ENCODE data around the gene TNFRSF1A.

Gene TNFRSF1A

GRCh38 chr12:6367969-6368892 is 26.4 kb upstream of the TNFRSF1A start:
- H3K27ac ChIP-seq: no peak overlapping the region
- no peaks in the 10 kb centered on the region for H4K20me1 ChIP-seq
- H3K4me2 ChIP-seq: peak overlapping the region; percentile 36
- H3K27me3 ChIP-seq: peaks cover 8% of the 10 kb centered on the region; the same call in 1 of the 2 replicates
- no peak overlapping the region for H3K4me3 ChIP-seq
- H3K4me1 ChIP-seq: peaks cover 68% of the 10 kb centered on the region
- no peaks in the 10 kb centered on the region for H3K9me3 ChIP-seq
- H3K36me3 ChIP-seq: no peaks in the 10 kb centered on the region
- no peak overlapping the region for H3K9ac ChIP-seq
- no peak for TF ChIP-seq Cebpa-rat (IDR thresholded peaks at IDR 0.05)

- Histone ChIP-seq H3K4me2 (peak overlapping the region; percentile 36), H3K9ac (no peak overlapping the region), H4K20me1 (no peaks in the 10 kb centered on the region), H3K4me3 (no peak overlapping the region), H3K36me3 (no peaks in the 10 kb centered on the region), H3K4me1 (peaks cover 64% of the 10 kb centered on the region), H3K27me3 (peaks cover 8% of the 10 kb centered on the region; the same call in 1 of the 2 replicates), H3K9me3 (no peaks in the 10 kb centered on the region), H3K27ac (no peak overlapping the region)
- no peak for TF ChIP-seq Cebpa-rat (IDR thresholded peaks at IDR 0.05)
Observed at GRCh38 chr12:6367065-6367968, 25.4 kb upstream of the TNFRSF1A start.

GRCh38 chr12:6364044-6364374 is 22.1 kb upstream of the TNFRSF1A start:
- H4K20me1 ChIP-seq: no peaks in the 10 kb centered on the region
- peak overlapping the region; percentile 63 for H3K9ac ChIP-seq
- H3K4me1 ChIP-seq: peaks cover 52% of the 10 kb centered on the region
- H3K4me3 ChIP-seq: peak overlapping the region; percentile 65
- H3K36me3 ChIP-seq: no peaks in the 10 kb centered on the region
- peak overlapping the region; percentile 85 for H3K4me2 ChIP-seq
- H3K9me3 ChIP-seq: no peaks in the 10 kb centered on the region
- no peak overlapping the region for H3K27ac ChIP-seq
- H3K27me3 ChIP-seq: peaks cover 8% of the 10 kb centered on the region; the same call in 1 of the 2 replicates
- no peak for TF ChIP-seq Cebpa-rat (IDR thresholded peaks at IDR 0.05)

GRCh38 chr12:6363330-6364043 is 21.6 kb upstream of the TNFRSF1A start:
- H3K4me2 ChIP-seq: peak overlapping the region; percentile 85
- H3K9ac ChIP-seq: peak overlapping the region; percentile 63
- no peak for TF ChIP-seq Cebpa-rat (IDR thresholded peaks at IDR 0.05)
- no peaks in the 10 kb centered on the region for H4K20me1 ChIP-seq
- H3K27me3 ChIP-seq: peaks cover 8% of the 10 kb centered on the region; the same call in 1 of the 2 replicates
- H3K27ac ChIP-seq: peak overlapping the region; percentile 52; the same call in 1 of the 2 replicates
- H3K9me3 ChIP-seq: no peaks in the 10 kb centered on the region
- H3K4me1 ChIP-seq: peaks cover 47% of the 10 kb centered on the region
- H3K36me3 ChIP-seq: no peaks in the 10 kb centered on the region
- peak overlapping the region; percentile 65 for H3K4me3 ChIP-seq

- Histone ChIP-seq H4K20me1 (no peaks in the 10 kb centered on the region), H3K27ac (no peak overlapping the region), H3K4me1 (peaks cover 41% of the 10 kb centered on the region), H3K4me2 (peak overlapping the region; percentile 85), H3K4me3 (peak overlapping the region; percentile 65), H3K36me3 (no peaks in the 10 kb centered on the region), H3K9ac (peak overlapping the region; percentile 63; the same call in 1 of the 2 replicates), H3K27me3 (peaks cover 8% of the 10 kb centered on the region; the same call in 1 of the 2 replicates), H3K9me3 (no peaks in the 10 kb centered on the region)
- TF ChIP-seq Cebpa-rat (IDR thresholded peaks at IDR 0.05): no peak
Observed at GRCh38 chr12:6363010-6363329, 21.1 kb upstream of the TNFRSF1A start.

GRCh38 chr12:6362403-6362802 is 20.5 kb upstream of the TNFRSF1A start:
- H3K27ac ChIP-seq: no peak overlapping the region; the same call in 1 of the 2 replicates
- H3K4me2 ChIP-seq: no peak overlapping the region; the same call in 1 of the 2 replicates
- no peaks in the 10 kb centered on the region for H3K36me3 ChIP-seq
- peaks cover 8% of the 10 kb centered on the region; the same call in 1 of the 2 replicates for H3K27me3 ChIP-seq
- no peaks in the 10 kb centered on the region for H4K20me1 ChIP-seq
- H3K9ac ChIP-seq: no peak overlapping the region
- peaks cover 40% of the 10 kb centered on the region for H3K4me1 ChIP-seq
- no peak overlapping the region for H3K4me3 ChIP-seq
- TF ChIP-seq Cebpa-rat (IDR thresholded peaks at IDR 0.05): no peak
- H3K9me3 ChIP-seq: no peaks in the 10 kb centered on the region

DNA sequence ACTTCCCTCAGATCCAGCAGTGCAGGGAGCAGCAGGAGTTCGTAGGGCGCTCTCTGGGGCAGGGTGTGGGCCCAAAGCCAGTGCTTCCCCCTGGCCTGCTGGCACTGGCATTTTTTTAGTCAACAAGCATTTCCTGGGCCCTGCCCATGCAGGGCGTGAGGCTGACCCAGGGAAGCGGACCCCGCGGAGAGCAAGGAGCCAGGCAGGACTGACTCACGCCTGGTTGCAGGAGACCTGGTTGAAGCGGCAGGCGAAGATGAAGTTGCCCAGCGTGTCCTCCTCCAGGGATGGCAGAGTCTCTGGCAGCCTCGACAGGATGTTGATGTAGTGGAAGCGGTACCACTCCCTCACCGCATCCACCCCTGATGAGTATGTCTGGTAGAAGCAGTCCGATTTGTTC is 20.0 kb upstream of the TNFRSF1A start:
- H4K20me1 ChIP-seq: no peaks in the 10 kb centered on the region
- peaks cover 40% of the 10 kb centered on the region for H3K4me1 ChIP-seq
- no peak overlapping the region for H3K9ac ChIP-seq
- no peaks in the 10 kb centered on the region for H3K9me3 ChIP-seq
- no peak for TF ChIP-seq Cebpa-rat (IDR thresholded peaks at IDR 0.05)
- H3K27ac ChIP-seq: no peak overlapping the region; the same call in 1 of the 2 replicates
- peak overlapping the region; percentile 5; the same call in 1 of the 2 replicates for H3K4me2 ChIP-seq
- H3K4me3 ChIP-seq: no peak overlapping the region
- no peaks in the 10 kb centered on the region for H3K36me3 ChIP-seq
- H3K27me3 ChIP-seq: peaks cover 8% of the 10 kb centered on the region; the same call in 1 of the 2 replicates

DNA sequence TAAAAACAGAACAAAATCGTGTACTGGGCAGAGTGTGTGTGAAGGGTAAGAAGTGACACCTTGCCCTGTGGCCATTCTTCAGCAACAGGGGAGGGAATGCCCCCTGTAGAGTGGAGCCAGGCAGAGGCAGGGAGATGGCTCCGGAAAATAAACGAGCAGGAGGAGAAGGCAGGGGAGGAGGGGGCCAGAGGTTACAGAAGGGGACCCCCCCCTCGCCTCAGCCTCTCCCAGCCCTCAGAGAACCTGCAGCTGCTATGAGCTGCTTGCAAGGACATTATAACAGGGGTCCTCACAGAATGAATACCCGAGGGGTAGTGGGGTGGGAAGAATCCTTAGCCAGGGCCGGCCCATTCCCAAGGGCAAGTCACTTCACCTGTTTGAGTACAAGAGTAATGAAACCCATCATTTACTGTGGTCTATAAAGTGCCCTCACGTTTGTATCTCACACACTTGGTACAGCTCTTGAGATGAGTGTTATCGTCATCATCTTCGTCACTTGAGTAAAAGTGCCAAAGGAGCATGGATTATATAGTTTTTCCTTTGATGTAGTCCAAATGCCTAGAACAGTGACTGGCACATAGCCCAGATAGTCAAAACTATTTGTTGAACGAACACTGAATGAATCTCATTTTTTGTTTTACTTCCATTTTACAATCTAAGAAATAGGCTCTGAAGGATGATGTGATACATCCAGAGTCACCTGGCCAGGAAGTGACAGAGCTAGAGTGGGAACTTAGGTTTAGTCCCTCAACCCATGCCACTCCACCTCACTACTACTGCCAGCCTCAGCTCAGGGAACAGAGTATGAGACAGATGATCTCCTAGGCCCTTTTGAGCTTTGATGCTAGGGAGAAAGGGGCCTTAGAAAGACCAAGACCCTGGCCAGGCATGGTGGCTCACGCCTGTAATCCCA is 19.0 kb upstream of the TNFRSF1A start:
- Histone ChIP-seq H3K27ac (no peak overlapping the region), H4K20me1 (no peaks in the 10 kb centered on the region), H3K9ac (no peak overlapping the region), H3K9me3 (no peaks in the 10 kb centered on the region), H3K4me3 (no peak overlapping the region), H3K4me2 (peak overlapping the region; percentile 5; the same call in 1 of the 2 replicates), H3K4me1 (peaks cover 50% of the 10 kb centered on the region), H3K27me3 (peaks cover 8% of the 10 kb centered on the region; the same call in 1 of the 2 replicates), H3K36me3 (no peaks in the 10 kb centered on the region)
- no peak for TF ChIP-seq Cebpa-rat (IDR thresholded peaks at IDR 0.05)
